ENCODE results near the gene SCAPER.

The SCAPER gene

GRCh38 chr15:76359152-76359551, 546.0 kb downstream of the SCAPER start (continued):
- no peak for TF ChIP-seq ZSCAN18 (tag by site-specific recombination; IDR thresholded peaks at IDR 0.05)
- TF ChIP-seq ZNF544 (tag by site-specific recombination; IDR thresholded peaks at IDR 0.05), result no peak
- TF ChIP-seq OVOL3 (tag by site-specific recombination; IDR thresholded peaks at IDR 0.05), result no peak

DNA sequence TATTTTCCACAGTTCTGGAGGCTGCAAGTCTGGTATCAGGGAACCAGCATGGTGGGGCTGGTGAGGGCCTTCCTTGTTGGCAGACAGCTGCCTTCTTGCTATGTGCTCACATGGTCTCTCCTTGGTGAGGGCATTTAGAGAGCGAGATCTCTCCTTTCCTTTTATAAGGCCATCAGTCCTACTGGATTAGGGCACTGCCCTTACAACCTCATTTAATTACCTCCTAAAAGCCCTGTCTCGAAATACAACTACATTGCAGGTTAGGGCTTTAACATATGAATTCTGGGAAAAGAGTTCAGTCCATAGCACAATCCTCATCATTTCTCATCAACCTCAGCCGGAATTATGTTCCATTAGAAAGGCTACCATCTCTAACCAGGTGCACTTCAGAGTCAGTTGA, 546.7 kb downstream of the SCAPER start:
- Histone ChIP-seq H3K27ac (ENCODE audit: extremely low read depth, low read depth, low read length) (no peak overlapping the region), H3K9me3 (ENCODE audit: control insufficient read depth, insufficient read depth, low read depth, low read length) (no peaks in the 10 kb centered on the region), H3K4me1 (ENCODE audit: control insufficient read depth, insufficient read depth, low read length) (peaks cover 3% of the 10 kb centered on the region; the same call in 1 of the 2 replicates), H3K4me3 (ENCODE audit: low read depth, low read length) (no peak overlapping the region), H3K36me3 (ENCODE audit: control insufficient read depth in 2 of 2, insufficient read depth in 1 of 2, low read length in 2 of 2) (no peaks in the 10 kb centered on the region)
- POLR2A ChIA-PET, result no interaction called here
- TF ChIP-seq, protein P1, sequence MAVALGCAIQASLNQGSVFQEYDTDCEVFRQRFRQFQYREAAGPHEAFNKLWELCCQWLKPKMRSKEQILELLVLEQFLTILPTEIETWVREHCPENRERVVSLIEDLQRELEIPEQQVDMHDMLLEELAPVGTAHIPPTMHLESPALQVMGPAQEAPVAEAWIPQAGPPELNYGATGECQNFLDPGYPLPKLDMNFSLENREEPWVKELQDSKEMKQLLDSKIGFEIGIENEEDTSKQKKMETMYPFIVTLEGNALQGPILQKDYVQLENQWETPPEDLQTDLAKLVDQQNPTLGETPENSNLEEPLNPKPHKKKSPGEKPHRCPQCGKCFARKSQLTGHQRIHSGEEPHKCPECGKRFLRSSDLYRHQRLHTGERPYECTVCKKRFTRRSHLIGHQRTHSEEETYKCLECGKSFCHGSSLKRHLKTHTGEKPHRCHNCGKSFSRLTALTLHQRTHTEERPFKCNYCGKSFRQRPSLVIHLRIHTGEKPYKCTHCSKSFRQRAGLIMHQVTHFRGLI (tag by site-specific recombination; IDR thresholded peaks at IDR 0.05), result peak; percentile 72; the same call in 1 of the 2 replicates
- no peak for TF ChIP-seq ZNF266 (tag by site-specific recombination; IDR thresholded peaks at IDR 0.05; ENCODE audit: low read depth)
- TF ChIP-seq KLF17 (tag by site-specific recombination; IDR thresholded peaks at IDR 0.05), result no peak
- no peak for TF ChIP-seq SETDB1 (IDR thresholded peaks at IDR 0.05; ENCODE audit: insufficient read length, low read length)
- TF ChIP-seq ZNF555 (tag by site-specific recombination; conservative IDR thresholded peaks at IDR 0.05), result no peak
- CTCF ChIA-PET, result no interaction called here

- POLR2A ChIA-PET, result interaction anchor here (2.0 to 2.2 kb wide), 2 partner anchors 9 to 19 kb away, joined by 6 to 9 read pairs; partner anchors contain the start of gene ISL2
- Histone ChIP-seq H3K4me1 (ENCODE audit: control insufficient read depth, insufficient read depth, low read length) (peaks cover 3% of the 10 kb centered on the region; the same call in 1 of the 2 replicates), H3K9me3 (ENCODE audit: control insufficient read depth, insufficient read depth, low read depth, low read length) (no peaks in the 10 kb centered on the region), H3K27ac (ENCODE audit: extremely low read depth, low read depth, low read length) (no peak overlapping the region), H3K36me3 (ENCODE audit: control insufficient read depth in 2 of 2, insufficient read depth in 1 of 2, low read length in 2 of 2) (no peaks in the 10 kb centered on the region; a peak in 1 of 3 replicates), H3K4me3 (ENCODE audit: low read depth, low read length) (no peak overlapping the region)
- TF ChIP-seq, protein P2, sequence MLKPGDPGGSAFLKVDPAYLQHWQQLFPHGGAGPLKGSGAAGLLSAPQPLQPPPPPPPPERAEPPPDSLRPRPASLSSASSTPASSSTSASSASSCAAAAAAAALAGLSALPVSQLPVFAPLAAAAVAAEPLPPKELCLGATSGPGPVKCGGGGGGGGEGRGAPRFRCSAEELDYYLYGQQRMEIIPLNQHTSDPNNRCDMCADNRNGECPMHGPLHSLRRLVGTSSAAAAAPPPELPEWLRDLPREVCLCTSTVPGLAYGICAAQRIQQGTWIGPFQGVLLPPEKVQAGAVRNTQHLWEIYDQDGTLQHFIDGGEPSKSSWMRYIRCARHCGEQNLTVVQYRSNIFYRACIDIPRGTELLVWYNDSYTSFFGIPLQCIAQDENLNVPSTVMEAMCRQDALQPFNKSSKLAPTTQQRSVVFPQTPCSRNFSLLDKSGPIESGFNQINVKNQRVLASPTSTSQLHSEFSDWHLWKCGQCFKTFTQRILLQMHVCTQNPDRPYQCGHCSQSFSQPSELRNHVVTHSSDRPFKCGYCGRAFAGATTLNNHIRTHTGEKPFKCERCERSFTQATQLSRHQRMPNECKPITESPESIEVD (tag by site-specific recombination; IDR thresholded peaks at IDR 0.05), result peak; percentile 38
- TF ChIP-seq CTCF (tag by site-specific recombination; IDR thresholded peaks at IDR 0.05), result no peak
- CTCF ChIA-PET, result interaction anchor here (1.8 kb wide), 1 partner anchor 15 kb away, joined by 6 read pairs; no protein-coding TSS in a partner anchor
Observed at GRCh38 chr15:76354823-76355440, 550.2 kb downstream of the SCAPER start.

DNA sequence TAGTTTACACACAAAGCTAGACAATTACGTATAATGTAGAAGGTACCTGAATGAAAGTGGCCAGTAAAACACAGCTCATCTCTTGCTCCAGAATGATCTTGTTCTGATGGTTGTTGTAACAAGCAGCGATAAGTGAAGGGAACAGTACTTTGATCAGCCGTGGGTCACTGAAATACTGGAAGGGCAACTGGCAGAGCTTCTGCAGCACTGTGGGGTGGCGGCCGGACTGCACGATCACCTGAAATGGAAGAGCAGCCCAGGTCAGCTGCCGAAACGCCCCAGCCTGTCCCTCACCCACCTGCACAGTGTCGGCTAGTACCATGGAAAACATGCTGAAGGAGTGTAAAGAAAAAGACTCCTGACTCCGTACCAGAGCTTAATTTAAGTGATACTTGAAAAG, 551.2 kb downstream of the SCAPER start:
- POLR2A ChIA-PET, result interaction anchor here (2.2 kb wide), 1 partner anchor 18 kb away, joined by 9 read pairs; the partner anchor contains the start of gene ISL2
- peaks cover 10% of the 10 kb centered on the region for H3K4me1 ChIP-seq (ENCODE audit: control insufficient read depth, insufficient read depth, low read length)
- no peak overlapping the region for H3K27ac ChIP-seq (ENCODE audit: extremely low read depth, low read depth, low read length)
- CTCF ChIA-PET, result interaction anchor here (1.8 kb wide), 1 partner anchor 16 kb away, joined by 6 read pairs; no protein-coding TSS in a partner anchor
- H3K4me3 ChIP-seq (ENCODE audit: low read depth, low read length), result no peak overlapping the region
- TF ChIP-seq ZNF555 (tag by site-specific recombination; conservative IDR thresholded peaks at IDR 0.05) (no peak), ZNF600 (tag by site-specific recombination; IDR thresholded peaks at IDR 0.05) (0 out of 2 replicates have a peak, but pooled peaks have one; percentile 30)
- no peaks in the 10 kb centered on the region for H3K9me3 ChIP-seq (ENCODE audit: control insufficient read depth, insufficient read depth, low read depth, low read length)
- no peaks in the 10 kb centered on the region; a peak in 1 of 3 replicates for H3K36me3 ChIP-seq (ENCODE audit: control insufficient read depth in 2 of 2, insufficient read depth in 1 of 2, low read length in 2 of 2)

Measured in HEK293 (cell line).